ENCODE results near the gene ASTN2.

The ASTN2 gene

GRCh38 chr9:117363006-117363405, 51.9 kb downstream of the ASTN2 start:
- no peak for DNase-seq

- no peak for DNase-seq
Observed at GRCh38 chr9:117359910-117360309, 54.9 kb downstream of the ASTN2 start.

DNA sequence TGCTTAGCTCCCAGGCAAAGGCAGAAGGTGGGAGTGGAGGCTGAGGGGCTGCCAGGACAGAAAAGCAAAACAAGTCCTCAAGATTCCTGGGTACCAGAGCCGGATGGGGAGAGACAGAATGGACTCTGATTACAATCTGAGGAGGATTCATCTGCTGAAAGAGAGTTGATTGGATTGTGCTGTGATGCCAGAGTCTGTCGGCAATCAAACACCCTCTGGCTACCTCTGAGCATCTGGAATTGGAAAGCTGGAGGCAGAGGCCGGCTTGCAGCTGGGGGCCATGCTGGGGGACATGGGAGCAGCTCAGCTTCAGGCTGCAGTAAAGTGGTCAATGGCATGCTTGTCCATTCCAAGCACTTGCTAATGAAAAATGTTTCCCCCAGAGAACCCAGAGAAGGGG, 59.3 kb downstream of the ASTN2 start:
- DNase-seq: no peak

GRCh38 chr9:117354997-117355396, 59.9 kb downstream of the ASTN2 start:
- no peak for DNase-seq

DNA sequence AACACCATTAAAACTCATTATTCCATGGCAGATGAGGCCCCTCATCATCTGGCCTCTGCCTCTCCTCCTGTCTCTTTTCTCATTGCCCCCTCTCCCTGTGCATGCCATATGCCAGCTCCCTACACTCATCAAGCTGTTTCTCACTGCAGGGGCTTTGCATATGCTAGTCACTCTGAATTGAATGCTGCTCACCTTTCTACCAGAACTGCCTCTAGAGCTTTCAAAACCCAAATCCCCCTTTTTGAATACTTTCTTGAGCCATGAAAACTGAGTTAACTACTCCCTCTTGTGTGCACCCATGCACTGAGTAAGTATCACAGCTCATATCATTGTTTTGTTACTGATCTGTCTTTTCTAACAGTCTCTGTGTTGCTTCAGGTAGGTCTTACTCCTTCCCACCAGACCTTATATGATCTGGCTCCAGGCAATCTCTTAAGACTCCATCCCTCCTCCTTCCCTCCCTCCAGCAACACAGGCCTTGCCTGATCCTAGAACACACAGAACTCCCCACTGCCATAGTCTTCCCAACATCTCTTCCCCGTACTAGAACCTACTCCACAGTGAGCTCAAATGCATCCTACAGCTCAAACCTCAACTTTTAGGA, 60.5 kb downstream of the ASTN2 start:
- DNase-seq: no peak

- no peak for DNase-seq
Observed at GRCh38 chr9:117344892-117345660, 69.8 kb downstream of the ASTN2 start.

DNA sequence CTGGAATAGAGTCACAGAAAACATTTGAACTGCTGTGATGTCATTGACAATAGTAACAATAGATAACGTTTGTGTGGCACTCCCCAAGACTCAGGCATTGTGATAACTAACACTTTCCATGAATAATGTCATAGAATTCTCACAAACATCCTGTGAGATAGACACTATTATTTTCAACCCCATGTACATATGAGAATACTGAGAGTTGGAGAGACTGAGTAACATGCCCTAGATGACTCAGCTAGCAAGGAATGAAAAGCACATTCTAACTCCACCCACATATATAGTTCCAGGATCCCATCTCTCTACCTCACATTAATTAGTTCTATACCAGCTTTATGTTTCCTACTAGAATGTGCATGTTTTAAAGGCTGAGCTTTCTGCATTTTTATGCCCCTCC, 71.4 kb downstream of the ASTN2 start:
- no peak for DNase-seq

GRCh38 chr9:117341151-117341550, 73.7 kb downstream of the ASTN2 start:
- no peak for DNase-seq

DNA sequence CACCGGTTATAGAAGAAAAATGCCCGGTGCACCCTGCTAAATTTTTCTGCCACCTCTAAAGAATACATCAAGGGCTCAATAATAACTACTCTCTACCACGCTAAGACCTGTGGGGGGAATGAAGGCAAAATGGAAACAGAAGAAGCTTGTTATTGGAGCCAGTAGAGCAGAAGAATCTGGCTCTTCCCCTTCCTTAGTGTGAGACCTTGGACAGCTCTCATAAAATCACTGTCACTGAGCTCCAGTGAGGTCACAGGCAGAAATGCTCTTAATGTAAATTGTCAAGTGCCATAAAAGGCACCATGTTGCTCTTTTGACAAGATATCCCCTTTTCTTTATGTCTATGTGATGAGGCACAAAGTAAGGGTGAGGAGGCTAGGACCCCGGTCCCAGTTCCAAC, 74.4 kb downstream of the ASTN2 start:
- no peak for DNase-seq

- no peak for DNase-seq
Observed at GRCh38 chr9:117335837-117336433, 78.9 kb downstream of the ASTN2 start.

DNA sequence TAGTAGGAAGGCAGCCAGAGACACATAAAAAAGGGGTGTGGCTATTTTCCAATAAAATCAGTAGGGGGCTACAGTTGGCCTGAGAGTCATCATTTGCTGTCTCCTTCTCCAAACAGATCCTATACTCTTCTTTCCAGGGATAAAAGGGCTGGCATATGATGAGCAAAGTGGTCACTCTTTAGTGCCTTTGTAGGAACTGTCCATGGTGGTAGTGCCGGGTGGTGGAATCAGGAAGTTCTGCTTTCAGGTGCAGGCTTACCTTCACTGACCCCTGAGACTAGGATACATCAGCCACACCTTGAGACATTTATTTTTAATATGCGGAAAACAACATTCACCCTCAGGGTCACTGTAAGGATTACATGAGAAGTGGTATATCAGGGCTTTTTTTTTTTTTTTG, 80.8 kb downstream of the ASTN2 start:
- no peak for DNase-seq

DNA sequence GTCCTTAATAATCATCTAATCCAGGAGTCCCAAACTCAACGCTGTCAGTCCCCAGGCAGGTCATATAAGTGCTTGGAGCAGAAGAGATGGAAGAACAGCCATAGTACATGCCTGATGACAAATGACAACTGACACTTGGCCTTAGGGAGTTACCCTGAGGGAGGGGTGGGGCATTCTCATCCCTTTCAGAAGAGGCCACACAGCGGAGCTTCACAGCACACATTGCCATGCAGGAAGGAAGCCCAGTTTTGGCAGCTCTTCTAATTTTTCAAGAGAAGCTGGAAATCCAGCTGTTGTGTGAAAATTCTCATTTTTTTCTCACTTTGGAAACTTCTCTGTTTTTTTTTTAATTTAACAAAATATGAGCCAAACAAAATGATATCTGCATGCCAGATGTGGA, 89.0 kb downstream of the ASTN2 start:
- no peak for DNase-seq

- no peak for DNase-seq
Observed at GRCh38 chr9:117325110-117325731, 89.6 kb downstream of the ASTN2 start.

DNA sequence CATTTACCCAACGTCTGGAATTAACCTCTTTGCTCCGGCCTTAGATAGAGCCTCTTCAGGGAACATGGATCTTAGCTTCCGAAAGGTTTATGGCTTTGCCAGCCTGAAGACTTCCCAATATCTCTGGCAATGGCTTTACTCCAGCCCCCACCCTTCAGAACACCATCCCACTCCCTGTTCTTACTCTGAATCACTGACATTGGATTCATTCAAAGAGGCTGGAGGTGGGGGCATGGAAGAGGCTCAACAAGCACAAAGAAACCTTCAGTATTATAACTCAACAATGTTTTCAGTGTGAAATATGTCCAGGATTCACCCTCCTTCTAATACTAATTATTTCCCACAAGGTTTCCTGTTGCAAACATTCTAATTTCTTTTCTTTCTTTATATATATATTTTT, 91.5 kb downstream of the ASTN2 start:
- DNase-seq: no peak

DNA sequence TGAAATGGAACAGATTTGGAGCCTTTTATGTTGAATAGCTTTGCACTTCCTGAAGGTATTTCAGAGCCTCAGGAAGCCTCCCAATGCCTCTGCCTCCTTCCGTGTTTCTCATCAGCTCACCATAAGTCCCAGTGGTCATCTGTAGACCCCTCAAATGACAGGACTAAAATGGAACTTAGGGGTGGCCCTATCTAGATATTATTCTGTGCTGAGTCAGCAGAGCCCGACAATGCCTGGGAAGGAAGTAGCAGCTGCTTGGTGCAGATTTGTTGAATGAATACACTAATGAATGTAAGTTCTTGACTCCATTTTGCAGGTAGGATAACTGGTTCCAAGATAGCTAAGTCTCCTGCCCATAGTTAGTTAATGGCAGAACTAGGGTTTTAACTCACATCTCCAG, 97.7 kb downstream of the ASTN2 start:
- DNase-seq: no peak

- DNase-seq: no peak
Observed at GRCh38 chr9:117315236-117315635, 99.6 kb downstream of the ASTN2 start.

DNA sequence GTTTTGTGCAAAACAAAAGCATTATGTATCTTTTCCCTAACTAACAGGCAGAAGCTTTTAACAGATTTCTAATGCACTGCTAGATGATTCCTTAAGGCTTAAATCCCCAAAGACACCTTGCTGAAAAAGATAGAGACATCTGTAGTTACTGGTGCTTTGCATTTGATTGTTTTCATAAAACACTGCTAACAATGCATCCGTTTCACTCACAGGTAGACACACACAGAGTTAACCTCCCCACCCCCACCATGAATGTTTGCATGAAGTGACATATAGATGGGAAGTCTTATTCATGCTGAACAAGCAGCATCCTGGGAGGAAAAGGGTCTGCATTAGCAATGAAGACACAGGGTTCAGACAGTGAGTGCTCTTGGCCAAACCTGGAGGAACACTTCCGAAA, 100.9 kb downstream of the ASTN2 start:
- DNase-seq: no peak

GRCh38 chr9:117307701-117308100, 107.2 kb downstream of the ASTN2 start:
- DNase-seq: no peak

DNA sequence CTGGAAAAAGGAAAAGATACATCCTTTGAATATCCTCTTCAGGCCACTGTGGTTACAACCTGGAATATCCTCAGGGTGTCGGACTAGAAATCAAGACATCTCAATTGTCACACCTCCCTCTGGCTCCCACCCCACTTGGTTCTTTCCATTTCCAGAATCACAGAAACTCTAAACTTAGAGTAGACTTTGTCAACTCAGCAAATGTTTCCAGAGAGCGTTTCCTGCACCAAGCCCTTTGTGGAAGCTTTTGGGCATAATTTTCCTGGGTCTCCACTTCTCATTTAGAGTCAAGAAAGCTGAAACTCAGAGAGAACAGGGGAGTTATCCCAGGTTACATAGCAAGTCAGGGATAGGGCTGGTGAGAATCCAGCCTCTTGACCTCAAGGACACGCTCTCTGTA, 108.8 kb downstream of the ASTN2 start:
- DNase-seq: no peak

- DNase-seq: no peak
Observed at GRCh38 chr9:117305454-117305853, 109.4 kb downstream of the ASTN2 start.

GRCh38 chr9:117304549-117304948, 110.3 kb downstream of the ASTN2 start:
- no peak for DNase-seq

- DNase-seq: no peak
Observed at GRCh38 chr9:117303643-117304230, 111.1 kb downstream of the ASTN2 start.

DNA sequence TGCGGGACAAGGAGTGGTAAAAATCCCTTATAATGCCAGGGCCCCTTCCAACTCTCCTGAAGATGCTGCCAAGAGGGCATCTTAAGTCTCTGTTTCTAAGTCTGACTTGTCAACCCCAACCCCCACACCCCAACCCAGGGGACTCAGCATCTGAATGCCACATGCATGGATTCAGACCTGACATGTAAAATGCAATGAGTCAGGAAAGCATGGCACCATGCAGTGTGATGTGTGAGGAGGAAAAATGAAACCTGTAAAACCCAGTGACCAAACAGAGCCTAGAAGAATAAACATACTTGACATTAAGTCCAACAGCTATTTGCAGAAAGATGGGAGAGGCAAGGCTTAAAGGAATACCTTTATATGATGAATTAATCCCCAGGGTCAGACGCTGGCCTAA, 112.4 kb downstream of the ASTN2 start:
- DNase-seq: no peak

All from activated CD4-positive, alpha-beta T cell treated with anti-CD3 and anti-CD28 coated beads for 4 hours (primary cell).